ENCODE measurements around the gene SMC4. TPM values are rescaled to one million over a fixed set of nuclear protein-coding genes. Genes with fewer than 3 reads are reported as not detected.

SMC4 gene
- polyA plus RNA-seq, 1 donor from 2014 or later = 49.6 TPM

- peaks cover 0 to 5% (median 0%) of the 10 kb centered on the region in 3 donors for H3K9me3 Mint-ChIP-seq
- peaks cover 12 to 32% (median 27%) of the 10 kb centered on the region in 3 donors for H3K4me1 Mint-ChIP-seq
- peak overlapping the region in 2 of 3 donors; percentile 13 to 99 for H3K27ac Mint-ChIP-seq
Measured at GRCh38 chr3:160403028-160403545, 3.6 kb downstream of the SMC4 start.

GRCh38 chr3:160403796-160404470 is 4.5 kb downstream of the SMC4 start:
- Mint-ChIP-seq H3K4me1 (peaks cover 12 to 26% (median 21%) of the 10 kb centered on the region in 3 donors), H3K27ac (peak overlapping the region; percentile 13 to 54 (median 25))

More at GRCh38 chr3:160403028-160403545, 3.6 kb downstream of the SMC4 start:
- Mint-ChIP-seq H3K4me3 (peak overlapping the region; percentile 57 to 99 (median 76)), H3K27me3 (peaks cover 4% of the 10 kb centered on the region), H3K36me3 (peaks cover 4% of the 10 kb centered on the region)

GRCh38 chr3:160409812-160410610 is 10.6 kb downstream of the SMC4 start:
- Mint-ChIP-seq H3K36me3 (peaks cover 3% of the 10 kb centered on the region), H3K4me3 (no peak overlapping the region), H3K4me1 (peaks cover 0 to 2% (median 1%) of the 10 kb centered on the region in 3 donors), H3K27ac (no peak overlapping the region), H3K9me3 (no peaks in the 10 kb centered on the region), H3K27me3 (no peaks in the 10 kb centered on the region)

More at GRCh38 chr3:160403796-160404470, 4.5 kb downstream of the SMC4 start:
- Mint-ChIP-seq H3K9me3 (peaks cover 0 to 5% (median 0%) of the 10 kb centered on the region in 3 donors), H3K4me3 (peak overlapping the region; percentile 43 to 92 (median 66)), H3K27me3 (peaks cover 4% of the 10 kb centered on the region), H3K36me3 (peaks cover 7% of the 10 kb centered on the region)

- H3K4me3 Mint-ChIP-seq = no peak overlapping the region
- H3K27ac Mint-ChIP-seq = peak overlapping the region in 1 of 3 donors; percentile 59
- H3K27me3 Mint-ChIP-seq = no peaks in the 10 kb centered on the region
- no peaks in the 10 kb centered on the region for H3K9me3 Mint-ChIP-seq
- peaks cover 1 to 6% (median 2%) of the 10 kb centered on the region in 3 donors for H3K4me1 Mint-ChIP-seq
- H3K36me3 Mint-ChIP-seq = peaks cover 3% of the 10 kb centered on the region
Measured at GRCh38 chr3:160412477-160412876, 13.0 kb downstream of the SMC4 start.

DNA sequence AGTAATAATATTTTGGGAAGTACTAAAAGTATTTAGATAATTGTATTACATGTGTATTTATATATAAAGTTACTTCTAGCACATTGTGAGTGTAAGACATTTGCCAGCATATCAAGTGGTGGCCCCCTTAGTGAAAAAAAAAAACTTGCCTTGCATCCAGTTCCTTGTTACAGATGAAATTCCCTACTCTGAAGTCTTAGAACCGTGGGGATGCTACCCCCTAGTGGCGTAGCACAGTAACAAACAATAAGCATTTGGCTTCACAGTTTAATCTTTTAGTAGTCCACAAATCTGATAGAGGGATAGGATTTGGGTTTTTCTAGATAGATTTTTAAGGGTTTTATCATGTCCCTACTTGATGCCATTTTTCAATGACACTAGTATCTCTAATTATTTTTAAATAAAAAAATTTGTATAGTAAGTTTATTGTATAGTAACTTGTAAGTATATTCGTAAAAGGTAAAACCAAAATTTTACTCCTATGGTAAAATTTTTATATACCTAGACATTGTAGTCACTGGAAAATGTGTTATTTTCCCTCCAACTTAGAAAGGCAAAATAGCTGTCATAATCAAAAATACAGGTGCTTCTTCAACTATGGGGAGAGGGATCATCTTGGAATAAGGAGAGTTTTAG is 14.3 kb downstream of the SMC4 start:
- no peak overlapping the region for H3K27ac Mint-ChIP-seq
- peaks cover 4% of the 10 kb centered on the region for H3K36me3 Mint-ChIP-seq
- no peak overlapping the region for H3K4me3 Mint-ChIP-seq
- no peaks in the 10 kb centered on the region for H3K9me3 Mint-ChIP-seq
- H3K27me3 Mint-ChIP-seq = no peaks in the 10 kb centered on the region
- H3K4me1 Mint-ChIP-seq = peaks cover 0 to 6% (median 1%) of the 10 kb centered on the region in 3 donors

DNA sequence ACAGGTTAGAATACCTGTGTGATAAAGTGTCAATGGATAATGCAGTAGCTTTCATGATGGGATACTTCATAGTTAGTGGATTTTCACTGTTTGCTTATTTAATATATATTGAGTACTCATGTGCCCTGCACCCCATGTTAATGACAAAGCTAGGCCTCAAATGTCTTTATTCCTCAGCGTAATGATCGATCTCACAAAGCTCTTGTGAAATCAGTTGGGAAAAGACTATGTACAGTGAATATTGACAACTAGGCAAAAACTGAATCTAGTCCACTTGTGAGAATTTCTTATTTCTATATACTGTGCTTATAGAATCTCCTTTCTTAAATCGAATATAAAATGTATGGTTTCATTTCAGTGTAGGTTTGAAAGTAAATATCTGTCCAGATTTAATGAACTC is 17.9 kb downstream of the SMC4 start:
- Mint-ChIP-seq H3K4me3 (no peak overlapping the region), H3K4me1 (peaks cover 0 to 6% (median 0%) of the 10 kb centered on the region in 3 donors), H3K9me3 (no peaks in the 10 kb centered on the region), H3K36me3 (peaks cover 4% of the 10 kb centered on the region), H3K27me3 (no peaks in the 10 kb centered on the region), H3K27ac (no peak overlapping the region)

DNA sequence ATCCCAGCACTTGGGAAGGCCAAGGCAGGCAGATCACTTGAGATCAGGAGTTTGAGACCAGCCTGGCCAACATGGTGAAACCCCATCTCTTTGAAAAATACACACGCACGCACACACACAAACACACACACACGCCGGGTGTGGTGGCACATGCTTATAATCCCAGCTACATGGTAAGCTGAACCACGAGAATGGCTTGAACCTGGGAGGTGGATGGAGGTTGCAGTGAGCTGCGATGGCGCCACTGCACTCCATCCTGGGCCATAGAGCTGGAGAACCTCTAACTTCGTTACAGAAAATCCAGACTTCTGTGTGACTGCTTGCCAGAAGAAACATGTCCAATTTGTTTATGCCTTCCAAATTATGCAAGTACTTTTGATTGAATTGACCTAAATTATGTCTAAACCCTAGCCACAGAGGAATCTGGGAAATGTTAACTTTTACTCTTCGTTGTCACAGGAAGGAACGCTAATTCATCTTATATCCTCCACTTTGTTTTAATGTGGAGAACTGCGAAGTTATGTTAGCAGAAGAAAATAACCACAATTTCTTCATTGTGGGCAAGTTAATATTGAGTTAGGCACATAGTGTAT is 28.5 kb downstream of the SMC4 start:
- H3K4me3 Mint-ChIP-seq = no peak overlapping the region
- H3K27me3 Mint-ChIP-seq = no peaks in the 10 kb centered on the region
- no peaks in the 10 kb centered on the region for H3K9me3 Mint-ChIP-seq
- no peak overlapping the region for H3K27ac Mint-ChIP-seq
- no peaks in the 10 kb centered on the region for H3K36me3 Mint-ChIP-seq
- H3K4me1 Mint-ChIP-seq = peaks cover 0 to 2% (median 0%) of the 10 kb centered on the region in 3 donors

DNA sequence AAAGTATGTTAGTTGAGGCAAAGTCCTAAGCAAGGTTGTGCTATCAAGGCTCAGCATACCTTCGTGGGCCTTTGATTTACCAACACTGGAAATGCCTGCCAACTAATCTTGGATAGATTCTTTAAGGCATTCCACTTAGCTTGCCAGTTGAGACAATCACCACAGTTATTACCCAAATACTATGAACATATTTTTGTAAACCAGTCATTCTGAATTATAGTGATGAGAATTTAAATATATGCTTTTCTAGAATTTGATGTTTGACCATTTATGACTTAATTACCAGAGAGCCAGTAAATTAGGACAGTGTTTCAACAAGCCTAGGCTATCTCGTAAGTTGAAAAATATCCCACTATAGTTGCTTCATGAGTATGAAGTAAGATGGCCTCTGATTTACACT is 34.6 kb downstream of the SMC4 start:
- no peaks in the 10 kb centered on the region for H3K9me3 Mint-ChIP-seq
- H3K4me1 Mint-ChIP-seq = peaks cover 8 to 13% (median 9%) of the 10 kb centered on the region in 3 donors
- H3K4me3 Mint-ChIP-seq = no peak overlapping the region
- H3K27ac Mint-ChIP-seq = no peak overlapping the region
- no peaks in the 10 kb centered on the region for H3K27me3 Mint-ChIP-seq
- no peaks in the 10 kb centered on the region for H3K36me3 Mint-ChIP-seq

DNA sequence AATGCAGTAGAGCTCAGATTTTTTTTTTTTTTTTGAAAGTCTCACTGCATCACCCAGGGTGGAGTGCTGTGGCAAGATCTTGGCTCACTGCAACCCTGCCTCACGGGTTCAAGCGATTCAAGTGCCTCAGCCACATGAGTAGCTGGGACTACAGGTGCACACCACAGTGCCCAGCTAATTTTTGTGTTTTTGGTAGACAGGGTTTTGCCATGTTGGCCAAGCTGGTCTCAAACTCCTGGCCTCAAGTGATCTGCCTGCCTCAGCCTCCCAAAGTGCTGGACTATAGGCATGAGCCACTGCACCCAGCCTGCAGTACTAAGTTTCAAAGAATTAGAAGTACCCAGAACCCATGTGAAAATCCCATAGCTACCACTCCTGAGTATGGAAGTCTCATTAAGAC is 35.6 kb downstream of the SMC4 start:
- no peaks in the 10 kb centered on the region for H3K27me3 Mint-ChIP-seq
- H3K27ac Mint-ChIP-seq = no peak overlapping the region
- H3K9me3 Mint-ChIP-seq = peaks cover 0 to 3% (median 1%) of the 10 kb centered on the region in 3 donors
- H3K36me3 Mint-ChIP-seq = peaks cover 4% of the 10 kb centered on the region
- peaks cover 11 to 13% (median 12%) of the 10 kb centered on the region in 3 donors for H3K4me1 Mint-ChIP-seq
- no peak overlapping the region for H3K4me3 Mint-ChIP-seq

DNA sequence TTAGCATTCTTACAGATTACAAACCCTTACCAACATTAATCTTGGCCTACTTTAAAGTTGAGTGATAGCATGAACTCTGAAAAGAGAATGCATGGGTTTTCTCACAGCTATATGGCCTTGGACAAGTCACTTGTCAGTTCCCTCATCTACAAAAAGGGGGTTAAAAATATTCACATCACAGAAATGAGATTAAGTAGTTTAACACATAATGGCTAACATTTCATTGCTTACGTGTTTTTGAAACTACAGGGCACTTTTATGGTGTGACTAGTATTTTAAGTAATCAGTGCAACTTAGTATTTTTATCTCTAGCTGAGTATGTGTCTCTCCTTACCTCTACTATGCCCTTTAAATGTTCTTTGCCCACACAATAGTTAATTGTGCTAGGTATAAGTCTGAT is 36.3 kb downstream of the SMC4 start:
- peak overlapping the region in 1 of 3 donors; percentile 50 for H3K27ac Mint-ChIP-seq
- H3K4me3 Mint-ChIP-seq = peak overlapping the region in 1 of 4 donors; percentile 13
- peaks cover 4% of the 10 kb centered on the region for H3K36me3 Mint-ChIP-seq
- peaks cover 0 to 3% (median 1%) of the 10 kb centered on the region in 3 donors for H3K9me3 Mint-ChIP-seq
- H3K4me1 Mint-ChIP-seq = peaks cover 11 to 14% (median 13%) of the 10 kb centered on the region in 3 donors
- no peaks in the 10 kb centered on the region for H3K27me3 Mint-ChIP-seq

DNA sequence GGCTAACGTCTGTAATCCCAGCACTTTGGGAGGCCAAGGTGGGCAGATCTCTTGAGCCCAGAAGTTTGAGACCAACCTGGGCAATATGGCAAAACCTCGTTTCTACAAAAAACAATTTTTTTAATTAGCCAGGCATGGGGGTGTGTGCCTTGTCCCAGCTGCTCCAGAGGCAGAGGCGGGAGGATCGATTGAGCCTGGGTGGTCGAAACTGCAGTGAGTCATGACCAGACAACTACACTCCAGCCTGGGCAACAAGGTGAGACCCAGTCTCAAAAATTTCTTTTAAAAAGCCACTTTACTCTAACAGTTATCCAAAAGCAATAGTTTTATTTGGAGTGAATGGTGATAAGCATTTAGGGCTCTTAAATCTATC is 37.6 kb downstream of the SMC4 start:
- peak overlapping the region in 1 of 3 donors; percentile 50 for H3K27ac Mint-ChIP-seq

GRCh38 chr3:160440687-160441086 is 41.2 kb downstream of the SMC4 start:
- Mint-ChIP-seq H3K27me3 (no peaks in the 10 kb centered on the region), H3K36me3 (peaks cover 16% of the 10 kb centered on the region), H3K4me1 (peaks cover 18 to 20% (median 18%) of the 10 kb centered on the region in 3 donors), H3K27ac (no peak overlapping the region), H3K9me3 (peaks cover 0 to 3% (median 1%) of the 10 kb centered on the region in 3 donors), H3K4me3 (no peak overlapping the region)

More for the DNA sequence above, 37.6 kb downstream of the SMC4 start:
- no peaks in the 10 kb centered on the region for H3K27me3 Mint-ChIP-seq
- peaks cover 0 to 3% (median 1%) of the 10 kb centered on the region in 3 donors for H3K9me3 Mint-ChIP-seq
- peaks cover 4% of the 10 kb centered on the region for H3K36me3 Mint-ChIP-seq
- H3K4me1 Mint-ChIP-seq = peaks cover 11 to 18% (median 14%) of the 10 kb centered on the region in 3 donors
- no peak overlapping the region for H3K4me3 Mint-ChIP-seq

- Mint-ChIP-seq H3K4me1 (peaks cover 20 to 30% (median 21%) of the 10 kb centered on the region in 3 donors), H3K27me3 (no peaks in the 10 kb centered on the region), H3K36me3 (peaks cover 16% of the 10 kb centered on the region), H3K4me3 (peak overlapping the region in 1 of 4 donors; percentile 32), H3K9me3 (peaks cover 0 to 3% (median 1%) of the 10 kb centered on the region in 3 donors), H3K27ac (no peak overlapping the region)
Measured at GRCh38 chr3:160444411-160444810, 45.0 kb downstream of the SMC4 start.

GRCh38 chr3:160445854-160446253 is 46.4 kb downstream of the SMC4 start:
- no peak overlapping the region for H3K27ac Mint-ChIP-seq
- H3K27me3 Mint-ChIP-seq = no peaks in the 10 kb centered on the region
- H3K4me1 Mint-ChIP-seq = peaks cover 25 to 31% (median 28%) of the 10 kb centered on the region in 3 donors
- H3K4me3 Mint-ChIP-seq = peak overlapping the region in 1 of 4 donors; percentile 45
- peaks cover 14% of the 10 kb centered on the region for H3K36me3 Mint-ChIP-seq
- no peaks in the 10 kb centered on the region for H3K9me3 Mint-ChIP-seq
